Caco-2 (cell line): ENCODE data around the gene VWA7. TPM values are rescaled to one million over a fixed set of nuclear protein-coding genes. Genes with fewer than 3 reads are reported as not detected.
"Not testable (repeated sequence)": the region's sequence is repeated elsewhere in the genome, so short reads cannot be mapped to it uniquely, and the experiment has no call there.

Experiments
- BruUV-seq: library from RNA; stranded (reverse); fragments of 400-500 nt; replicated peaks from 2 replicates; lab custom pipeline; 2021; lab: Mats Ljungman, UMichigan
- CTCF ChIA-PET: fragments of 300-600 bp; sonication (Branson Sonifier 250); formaldehyde crosslinking; loops from one replicate; lab custom pipeline; 2022; ENCODE audit warnings: antibody characterized with exemption; lab: Charles Lee
- POLR2A ChIA-PET: fragments of 300-600 bp; sonication (Branson Sonifier 250); formaldehyde crosslinking; loops from one replicate; lab custom pipeline; 2022; ENCODE audit warnings: antibody characterized with exemption; lab: Charles Lee
- DNase-seq, 2 experiments: peaks; one replicate each; pipeline versions ENCODE4 v3.0.0 to v3.0.0-alpha.2; 2020 to 2022
- H3K27me3 ChIP-seq: replicated peaks from 2 replicates; pipeline ENCODE4 v1.6.0; 2011; ENCODE audit warnings: low read length; ENCODE audit not compliant: control insufficient read depth, insufficient read depth
- H3K36me3 ChIP-seq: 2 replicates; pipeline ENCODE4 v1.5.1; 2011; ENCODE audit warnings: low read length; ENCODE audit not compliant: control insufficient read depth, insufficient read depth
- H3K4me1 ChIP-seq: fragments of 250-450 bp; sonication (Bioruptor Pico); 2 replicates; pipeline ENCODE4 v1.5.1; 2020; ENCODE audit warnings: mild to moderate bottlenecking
- H3K4me3 ChIP-seq: 2 replicates; pipeline ENCODE4 v1.5.1; 2011; ENCODE audit warnings: low read depth, mild to moderate bottlenecking, control low read depth, low read length
- H3K9me3 ChIP-seq: fragments of 250-450 bp; sonication (Bioruptor Pico); 2 replicates; pipeline ENCODE4 v1.5.1; 2020; ENCODE audit warnings: mild to moderate bottlenecking, moderate library complexity
- H3K27ac Mint-ChIP-seq: one replicate; pipeline ENCODE4 v1.8.0; 2022; ENCODE audit warnings: mixed read lengths; ENCODE audit not compliant: unreplicated experiment
- H3K27me3 Mint-ChIP-seq: one replicate; pipeline ENCODE4 v1.8.0; 2022; ENCODE audit warnings: mixed read lengths; ENCODE audit not compliant: insufficient read depth, unreplicated experiment
- H3K36me3 Mint-ChIP-seq: one replicate; pipeline ENCODE4 v1.8.0; 2022; ENCODE audit warnings: mild to moderate bottlenecking, mixed read lengths; ENCODE audit not compliant: insufficient read depth, unreplicated experiment
- H3K4me1 Mint-ChIP-seq: one replicate; pipeline ENCODE4 v1.8.0; 2022; ENCODE audit warnings: low read depth, mixed read lengths; ENCODE audit not compliant: unreplicated experiment
- H3K4me3 Mint-ChIP-seq: one replicate; pipeline ENCODE4 v1.8.0; 2022; ENCODE audit warnings: mild to moderate bottlenecking, moderate library complexity, mixed read lengths; ENCODE audit not compliant: unreplicated experiment
- H3K9me3 Mint-ChIP-seq: one replicate; pipeline ENCODE4 v1.8.0; 2022; ENCODE audit warnings: mixed read lengths; ENCODE audit not compliant: unreplicated experiment
- intact Hi-C: fragments of 100-400 bp; cut with micrococcal nuclease; formaldehyde crosslinking; loops from one replicate; pipeline ENCODE4 v1.10.0; 2022; ENCODE audit not compliant: unreplicated experiment
- total RNA-seq: library from RNA; stranded (reverse); gene quantifications from 2 replicates; pipeline ENCODE4 v1.2.3, GENCODE V29; 2022
- TF ChIP-seq, protein P1 (sequence below), 2 experiments: fragments of 200-600 bp in 1 of 2; IDR thresholded peaks; 1 replicate in 1 of 2; 2 replicates in 1 of 2; pipeline versions ENCODE4 v1.5.1 to v1.8.0; 2011 to 2022; ENCODE audit warnings: antibody characterized with exemption in 1 of 2, control low read depth in 1 of 2, inconsistent platforms in 1 of 2, low read depth in 1 of 2, low read length in 1 of 2, mild to moderate bottlenecking in 1 of 2, moderate library complexity in 1 of 2; ENCODE audit not compliant: insufficient read depth in 1 of 2, severe bottlenecking in 1 of 2, unreplicated experiment in 1 of 2

VWA7 gene
- total RNA-seq, 1 experiment from 2014 or later, result 0.61 TPM

DNA sequence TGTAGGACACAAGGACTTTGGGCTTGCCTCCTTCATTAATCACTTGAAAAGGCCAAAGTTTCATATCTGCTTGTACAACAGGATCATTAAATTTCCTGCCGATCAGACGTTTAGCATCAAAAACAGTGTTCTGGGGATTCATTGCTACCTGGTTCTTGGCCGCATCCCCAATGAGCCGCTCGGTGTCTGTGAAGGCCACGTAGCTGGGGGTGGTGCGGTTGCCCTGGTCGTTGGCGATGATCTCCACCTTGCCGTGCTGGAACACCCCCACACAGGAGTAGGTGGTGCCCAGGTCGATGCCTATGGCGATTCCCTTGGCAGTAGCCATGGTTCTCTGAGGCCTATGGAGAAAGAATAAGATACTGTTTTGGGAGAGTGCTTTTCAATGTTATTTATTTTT is 34.5 kb upstream of the VWA7 start:
- no peaks in the 10 kb centered on the region for H3K9me3 ChIP-seq
- TF ChIP-seq, protein P1, sequence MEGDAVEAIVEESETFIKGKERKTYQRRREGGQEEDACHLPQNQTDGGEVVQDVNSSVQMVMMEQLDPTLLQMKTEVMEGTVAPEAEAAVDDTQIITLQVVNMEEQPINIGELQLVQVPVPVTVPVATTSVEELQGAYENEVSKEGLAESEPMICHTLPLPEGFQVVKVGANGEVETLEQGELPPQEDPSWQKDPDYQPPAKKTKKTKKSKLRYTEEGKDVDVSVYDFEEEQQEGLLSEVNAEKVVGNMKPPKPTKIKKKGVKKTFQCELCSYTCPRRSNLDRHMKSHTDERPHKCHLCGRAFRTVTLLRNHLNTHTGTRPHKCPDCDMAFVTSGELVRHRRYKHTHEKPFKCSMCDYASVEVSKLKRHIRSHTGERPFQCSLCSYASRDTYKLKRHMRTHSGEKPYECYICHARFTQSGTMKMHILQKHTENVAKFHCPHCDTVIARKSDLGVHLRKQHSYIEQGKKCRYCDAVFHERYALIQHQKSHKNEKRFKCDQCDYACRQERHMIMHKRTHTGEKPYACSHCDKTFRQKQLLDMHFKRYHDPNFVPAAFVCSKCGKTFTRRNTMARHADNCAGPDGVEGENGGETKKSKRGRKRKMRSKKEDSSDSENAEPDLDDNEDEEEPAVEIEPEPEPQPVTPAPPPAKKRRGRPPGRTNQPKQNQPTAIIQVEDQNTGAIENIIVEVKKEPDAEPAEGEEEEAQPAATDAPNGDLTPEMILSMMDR (IDR thresholded peaks at IDR 0.05; ENCODE audit: insufficient read depth in 1 of 2, low read depth in 1 of 2, low read length in 1 of 2, severe bottlenecking in 1 of 2, unreplicated experiment in 1 of 2), result no peak
- ChIA-PET CTCF (no interaction called here), POLR2A (no interaction called here)
- Mint-ChIP-seq H3K36me3 (peaks cover 19% of the 10 kb centered on the region), H3K4me1 (peaks cover 9% of the 10 kb centered on the region), H3K9me3 (no peaks in the 10 kb centered on the region), H3K4me3 (no peak overlapping the region), H3K27me3 (no peaks in the 10 kb centered on the region), H3K27ac (no peak overlapping the region)
- H3K36me3 ChIP-seq, result no peaks in the 10 kb centered on the region
- H3K4me3 ChIP-seq, result no peak overlapping the region
- BruUV-seq, result no TSS peak
- no peaks in the 10 kb centered on the region for H3K27me3 ChIP-seq
- intact Hi-C loops, result no loop called here
- peaks cover 10% of the 10 kb centered on the region for H3K4me1 ChIP-seq
- no peak for DNase-seq

DNA sequence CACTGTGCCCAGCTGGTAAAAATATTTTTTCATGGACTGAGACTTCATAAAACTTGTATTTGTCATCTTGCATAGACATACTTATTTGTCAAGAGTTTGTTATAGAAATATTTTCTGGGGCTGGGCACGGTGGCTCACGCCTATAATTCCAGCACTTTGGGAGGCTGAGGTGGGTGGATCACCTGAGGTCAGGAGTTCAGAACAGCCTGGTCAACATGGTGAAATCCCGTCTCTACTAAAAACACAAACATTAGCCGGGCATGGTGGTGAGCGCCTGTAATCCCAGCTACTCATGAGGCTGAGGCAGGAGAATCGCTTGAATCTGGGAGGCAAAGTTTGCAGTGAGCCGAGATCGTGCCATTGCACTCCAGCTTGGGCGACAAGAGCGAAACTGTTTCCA is 31.5 kb upstream of the VWA7 start:
- DNase-seq, H3K36me3 ChIP-seq, H3K27ac Mint-ChIP-seq, H3K27me3 Mint-ChIP-seq, BruUV-seq, H3K4me3 ChIP-seq, intact Hi-C loops, H3K9me3 ChIP-seq, H3K27me3 ChIP-seq, H3K4me3 Mint-ChIP-seq, H3K9me3 Mint-ChIP-seq: not testable (repeated sequence)
- ChIA-PET CTCF (interaction anchor here (0.7 kb wide), 1 partner anchor 16 kb away, joined by 4 read pairs; no protein-coding TSS in a partner anchor), POLR2A (interaction anchor here (0.7 kb wide), 1 partner anchor 1092 kb away, joined by 3 read pairs; the partner anchor contains the start of gene MDC1)
- Mint-ChIP-seq H3K36me3 (peaks cover 14% of the 10 kb centered on the region), H3K4me1 (peaks cover 14% of the 10 kb centered on the region)
- H3K4me1 ChIP-seq, result peaks cover 14% of the 10 kb centered on the region

DNA sequence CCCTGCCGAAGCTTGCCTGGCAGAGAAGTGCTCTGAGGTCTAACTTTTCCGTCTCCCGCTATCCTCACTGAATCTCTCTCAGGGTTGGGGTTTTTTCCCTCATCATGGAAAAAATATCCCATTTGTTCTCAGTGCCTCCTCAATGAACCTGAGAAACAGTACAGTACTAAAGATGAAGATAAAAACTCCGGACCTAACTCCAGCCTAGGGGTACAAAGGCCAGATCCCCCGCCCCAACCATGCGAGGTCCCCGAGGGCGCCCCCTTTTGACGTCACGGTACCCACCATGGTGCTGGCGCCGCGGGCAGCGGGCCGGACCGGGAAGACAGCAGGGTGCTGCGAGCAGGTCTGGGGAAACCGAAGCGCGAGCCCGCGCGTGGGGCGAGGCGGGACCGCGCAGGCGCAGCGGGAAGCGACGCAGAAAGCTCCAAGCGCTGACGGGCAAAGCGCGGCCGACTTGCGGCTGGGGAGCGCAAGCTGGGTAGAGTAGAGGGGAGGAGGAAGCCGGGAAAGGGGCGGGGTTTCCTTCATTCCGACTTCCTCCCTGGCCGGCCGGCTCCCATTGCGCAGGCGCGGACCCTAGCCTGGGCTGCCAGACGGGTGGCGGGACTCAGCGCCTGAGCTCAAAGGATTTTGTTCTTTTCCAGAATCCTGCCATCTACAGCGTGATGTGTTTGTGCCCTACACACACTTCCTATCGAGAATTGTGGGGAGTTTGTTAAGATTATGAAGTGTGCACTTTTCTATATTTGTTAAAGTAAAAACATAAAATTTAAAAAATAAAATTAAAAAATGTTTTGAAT is 29.5 kb upstream of the VWA7 start, which contains the start of gene LSM2:
Gene LSM2, minus strand, starts transcription at position 497 of the 803 bp plus-strand sequence. Its CDS starts 209 bp downstream, at position 288.
- TF ChIP-seq, protein P1 (IDR thresholded peaks at IDR 0.05; ENCODE audit: insufficient read depth in 1 of 2, low read depth in 1 of 2, low read length in 1 of 2, severe bottlenecking in 1 of 2, unreplicated experiment in 1 of 2), result peak; percentile 25 to 36
- H3K27ac Mint-ChIP-seq, result peak within 1 kb of the TSS; percentile 89
- peak; percentile 96 to 98 for DNase-seq
- Histone ChIP-seq H3K36me3 (no peaks in the 10 kb centered on the region), H3K4me3 (peak within 1 kb of the TSS; percentile 68), H3K9me3 (no peaks in the 10 kb centered on the region), H3K4me1 (peaks cover 12% of the 10 kb centered on the region; the same call in 1 of the 2 replicates), H3K27me3 (no peaks in the 10 kb centered on the region)
- peak within 1 kb of the TSS; percentile 92 for H3K4me3 Mint-ChIP-seq
- CTCF ChIA-PET, result interaction anchor here (0.7 to 1.9 kb wide), 18 partner anchors 9 to 145 kb away, joined by 3 to 21 read pairs (median 4); partner anchors contain the start of genes ABHD16A, DDAH2, HSPA1A and HSPA1B
- H3K36me3 Mint-ChIP-seq, result peaks cover 26% of the 10 kb centered on the region
- POLR2A ChIA-PET, result interaction anchor here (0.5 to 1.8 kb wide), 18 partner anchors 8 to 265 kb away, joined by 3 to 45 read pairs (median 4); partner anchors contain the start of genes BAG6, DDX39B, GPANK1 and HSPA1A
- H3K9me3 Mint-ChIP-seq, result no peaks in the 10 kb centered on the region
- H3K27me3 Mint-ChIP-seq, result no peaks in the 10 kb centered on the region
- intact Hi-C loops, result loop anchor here (1.0 to 2.0 kb wide), 3 partner anchors 16 to 56 kb away; partner anchors contain the start of genes HSPA1B and NEU1
- H3K4me1 Mint-ChIP-seq, result peaks cover 12% of the 10 kb centered on the region
- BruUV-seq, result no TSS peak
